Gastroesophageal sphincter (tissue), 4 donors: Measurements from ENCODE around the gene SDHA. TPM values are rescaled to one million over a fixed set of nuclear protein-coding genes. Genes with fewer than 3 reads are reported as not detected.

Experiments used
- ATAC-seq: fragments of 150-250 bp; one replicate; pipeline ENCODE4 v1.9.1; 2016; ENCODE audit warnings: mild to moderate bottlenecking, moderate library complexity
- H3K27ac ChIP-seq, 4 donors: fragments of 200-600 bp; sonication (generic) in 3 of 4; 1 replicate in 3 of 4; 2 replicates in 1 of 4; pipeline ENCODE4 v1.5.1; 2016 to 2019
- H3K27me3 ChIP-seq: fragments of 200-600 bp; sonication (generic); one replicate; pipeline ENCODE4 v1.5.1; 2019
- H3K36me3 ChIP-seq, 2 donors: fragments of 200-600 bp; sonication (generic); one replicate each; pipeline ENCODE4 v1.5.1; 2019; ENCODE audit warnings: control low read depth in 1 of 2
- H3K4me1 ChIP-seq, 3 donors: fragments of 200-600 bp; sonication (generic); 1 replicate in 2 of 3; 2 replicates in 1 of 3; pipeline ENCODE4 v1.5.1; 2016 to 2019; ENCODE audit warnings: control low read depth in 2 of 3
- H3K4me3 ChIP-seq, 2 donors: fragments of 200-600 bp; sonication (generic); one replicate each; pipeline ENCODE4 v1.5.1; 2019; ENCODE audit warnings: mild to moderate bottlenecking in 1 of 2, moderate library complexity in 1 of 2
- H3K9me3 ChIP-seq, 3 donors: fragments of 200-600 bp; sonication (generic); one replicate each; pipeline ENCODE4 v1.5.1; 2017 to 2019; ENCODE audit warnings: control low read depth in 2 of 3
- EP300 ChIP-seq: sonication (generic); formaldehyde crosslinking; IDR thresholded peaks from one replicate; pipeline ENCODE4 v1.6.1; 2017; ENCODE audit warnings: antibody characterized with exemption, mild to moderate bottlenecking
- POLR2A ChIP-seq, 2 donors: fragments of 450-650 bp; IDR thresholded peaks; one replicate each; pipeline ENCODE4 v1.6.1; 2017; ENCODE audit warnings: antibody characterized with exemption in 2 of 2, mild to moderate bottlenecking in 2 of 2, moderate library complexity in 1 of 2
- POLR2AphosphoS5 ChIP-seq: sonication (generic); formaldehyde crosslinking; IDR thresholded peaks from one replicate; pipeline ENCODE4 v1.6.1; 2017; ENCODE audit warnings: antibody characterized with exemption
- WGBS, 2 donors: methylation state at CpG; one replicate each; pipeline ENCODE4 v1.1.5; 2018; ENCODE audit warnings: low coverage in 1 of 2; 5-methylcytosine and 5-hydroxymethylcytosine counted together
- total RNA-seq, 4 donors: library from RNA; depleted of rRNA; stranded (reverse); fragments of >200 nt; gene quantifications; one replicate each; pipeline ENCODE4 v1.1.0, GENCODE V29; 2016
- TF ChIP-seq, protein P1 (sequence below), 4 experiments: fragments of 200-600 bp in 2 of 4; fragments of 450-650 bp in 2 of 4; sonication (generic) in 1 of 4; IDR thresholded peaks; one replicate each; pipeline ENCODE4 v1.5.1; 2017 to 2019; ENCODE audit warnings: antibody characterized with exemption in 4 of 4, mild to moderate bottlenecking in 2 of 4, moderate library complexity in 2 of 4

Gene SDHA
- total RNA-seq, 4 donors from 2014 or later = 85.8 to 149 (median 110) TPM

DNA sequence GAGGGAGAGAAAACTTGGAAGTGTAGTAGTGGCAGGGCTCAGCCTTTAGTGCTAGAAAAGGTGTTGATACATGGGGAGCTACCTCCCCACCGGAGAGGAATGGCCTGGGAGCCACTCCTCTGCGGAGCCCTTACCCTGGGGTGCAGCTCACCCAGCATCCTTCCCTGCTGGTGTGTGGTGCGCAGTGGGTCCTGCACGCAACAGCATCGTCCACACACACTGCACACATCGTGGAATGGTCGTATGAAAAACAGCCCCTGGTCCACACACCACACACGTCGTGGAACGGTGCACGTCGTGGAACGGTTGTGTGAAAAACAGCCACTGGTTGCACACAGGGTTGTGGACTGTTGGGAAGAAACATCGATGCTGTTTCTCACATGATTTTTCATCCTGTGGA is 87.3 kb downstream of the SDHA start:
- ATAC-seq = no peak
- Histone ChIP-seq H3K4me1 (peaks cover 0 to 5% (median 0%) of the 10 kb centered on the region in 3 donors), H3K27me3 (no peaks in the 10 kb centered on the region), H3K4me3 (no peak overlapping the region), H3K27ac (no peak overlapping the region), H3K36me3 (peaks cover 0 to 56% of the 10 kb centered on the region in 2 donors), H3K9me3 (no peaks in the 10 kb centered on the region)
- 79 to 91% methylated on average over 6 to 11 of the region's 14 CpGs for WGBS, 2 donors
- TF ChIP-seq EP300 (no peak), POLR2A (IDR thresholded peaks at IDR 0.05) (no peak), POLR2AphosphoS5 (no peak)
- TF ChIP-seq, protein P1, sequence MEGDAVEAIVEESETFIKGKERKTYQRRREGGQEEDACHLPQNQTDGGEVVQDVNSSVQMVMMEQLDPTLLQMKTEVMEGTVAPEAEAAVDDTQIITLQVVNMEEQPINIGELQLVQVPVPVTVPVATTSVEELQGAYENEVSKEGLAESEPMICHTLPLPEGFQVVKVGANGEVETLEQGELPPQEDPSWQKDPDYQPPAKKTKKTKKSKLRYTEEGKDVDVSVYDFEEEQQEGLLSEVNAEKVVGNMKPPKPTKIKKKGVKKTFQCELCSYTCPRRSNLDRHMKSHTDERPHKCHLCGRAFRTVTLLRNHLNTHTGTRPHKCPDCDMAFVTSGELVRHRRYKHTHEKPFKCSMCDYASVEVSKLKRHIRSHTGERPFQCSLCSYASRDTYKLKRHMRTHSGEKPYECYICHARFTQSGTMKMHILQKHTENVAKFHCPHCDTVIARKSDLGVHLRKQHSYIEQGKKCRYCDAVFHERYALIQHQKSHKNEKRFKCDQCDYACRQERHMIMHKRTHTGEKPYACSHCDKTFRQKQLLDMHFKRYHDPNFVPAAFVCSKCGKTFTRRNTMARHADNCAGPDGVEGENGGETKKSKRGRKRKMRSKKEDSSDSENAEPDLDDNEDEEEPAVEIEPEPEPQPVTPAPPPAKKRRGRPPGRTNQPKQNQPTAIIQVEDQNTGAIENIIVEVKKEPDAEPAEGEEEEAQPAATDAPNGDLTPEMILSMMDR (IDR thresholded peaks at IDR 0.05) = no peak

DNA sequence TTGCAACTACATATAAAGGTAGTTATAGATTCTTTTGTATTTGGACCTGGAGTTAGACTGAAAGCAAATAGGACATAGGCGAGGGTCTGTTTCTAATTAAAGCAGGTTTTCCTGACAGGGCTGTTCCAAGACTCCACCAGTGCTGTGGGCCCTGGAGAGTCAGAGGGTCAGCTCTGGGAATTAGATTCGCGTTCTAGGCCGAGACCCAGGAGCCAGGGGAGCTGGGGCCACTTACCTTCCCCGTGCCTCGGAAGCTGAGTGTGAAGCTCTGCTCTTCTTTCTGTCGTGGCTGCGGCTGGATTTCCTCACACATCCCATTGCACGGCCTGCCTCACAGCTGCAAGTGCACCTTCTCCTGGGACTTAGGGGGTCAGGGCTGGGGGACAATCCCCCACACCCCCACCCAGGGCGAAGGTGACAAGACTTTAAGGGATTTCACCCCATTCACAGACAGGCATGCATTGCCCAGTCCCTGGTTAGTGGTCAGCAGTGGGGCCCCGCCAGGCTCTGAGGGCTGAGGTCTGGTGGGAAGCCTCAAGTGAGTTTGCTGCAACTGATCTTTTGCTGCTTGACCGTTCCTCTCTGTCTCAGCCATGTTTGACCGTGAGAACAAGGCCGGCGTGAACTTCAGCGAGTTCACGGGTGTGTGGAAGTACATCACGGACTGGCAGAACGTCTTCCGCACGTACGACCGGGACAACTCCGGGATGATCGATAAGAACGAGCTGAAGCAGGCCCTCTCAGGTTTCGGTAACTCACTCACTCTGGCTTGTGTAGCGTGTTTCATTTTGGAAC is 88.1 kb downstream of the SDHA start:
- ATAC-seq = no peak
- TF ChIP-seq POLR2A (IDR thresholded peaks at IDR 0.05) (no peak), EP300 (no peak), POLR2AphosphoS5 (no peak)
- TF ChIP-seq, protein P1 (IDR thresholded peaks at IDR 0.05) = no peak
- Histone ChIP-seq H3K36me3 (peaks cover 0 to 64% of the 10 kb centered on the region in 2 donors), H3K27me3 (no peaks in the 10 kb centered on the region), H3K9me3 (no peaks in the 10 kb centered on the region), H3K4me3 (no peak overlapping the region), H3K4me1 (peaks cover 0 to 5% (median 0%) of the 10 kb centered on the region in 3 donors), H3K27ac (no peak overlapping the region)
- 91 to 92% methylated on average over 15 to 17 of the region's 28 CpGs for WGBS, 2 donors

Other genes starting within 250 kb of the SDHA start
- gene PLEKHG4B, start 126.2 kb upstream of the SDHA start, total RNA-seq = under 1 TPM in 3 of 4 donors, not detected in 1; under 0.01 to 0.66 (median 0.15) TPM
- gene LRRC14B, start 26.8 kb upstream of the SDHA start, total RNA-seq = not detected
- gene CCDC127, start 167 bp upstream of the SDHA start, total RNA-seq = 10 to 100 TPM in 1 of 4 donors, 1 to 10 TPM in 3; 6.5 to 11.7 (median 8.2) TPM
- gene PDCD6, start 53.3 kb downstream of the SDHA start, total RNA-seq = 10 to 100 TPM; 62.0 to 82.3 (median 66.8) TPM
- gene AHRR, start 103.4 kb downstream of the SDHA start, total RNA-seq = 1 to 10 TPM in 1 of 4 donors, under 1 TPM in 3; 0.15 to 1.7 (median 0.45) TPM
- gene EXOC3, start 224.9 kb downstream of the SDHA start, total RNA-seq = 10 to 100 TPM; 46.4 to 92.7 (median 60.3) TPM